ENCODE measurements around the gene TMTC3.

TMTC3 gene

GRCh38 chr12:88228720-88229119 is 86.6 kb downstream of the TMTC3 start:
- no peak for DNase-seq

GRCh38 chr12:88230271-88230670 is 88.2 kb downstream of the TMTC3 start:
- no peak for DNase-seq

GRCh38 chr12:88235183-88235833 is 93.2 kb downstream of the TMTC3 start:
- no peak for DNase-seq

GRCh38 chr12:88237954-88238353 is 95.8 kb downstream of the TMTC3 start:
- no peak for DNase-seq

- DNase-seq, result no peak
Measured at GRCh38 chr12:88238406-88238805, 96.3 kb downstream of the TMTC3 start.

GRCh38 chr12:88241862-88242570 is 99.9 kb downstream of the TMTC3 start:
- DNase-seq, result no peak

GRCh38 chr12:88242571-88242925 is 100.4 kb downstream of the TMTC3 start:
- no peak for DNase-seq

- DNase-seq, result no peak
Measured at GRCh38 chr12:88242939-88243338, 100.8 kb downstream of the TMTC3 start.

GRCh38 chr12:88243982-88244381 is 101.9 kb downstream of the TMTC3 start:
- DNase-seq, result no peak

- DNase-seq, result no peak
Measured at GRCh38 chr12:88245905-88246304, 103.8 kb downstream of the TMTC3 start.

- DNase-seq, result no peak
Measured at GRCh38 chr12:88247241-88247643, 105.1 kb downstream of the TMTC3 start.

GRCh38 chr12:88248606-88249005 is 106.5 kb downstream of the TMTC3 start:
- DNase-seq, result no peak

Measured in SHP77 treated with DMSO at 0.1 percent for 48 hours (cell line).